Right hindlimb (tissue), 1 donor: ENCODE results near the gene CAPN1.
A peak's percentile ranks its signal among the peaks of the same experiment; 100 is the strongest.
"Not testable (repeated sequence)": the region's sequence is repeated elsewhere in the genome, so short reads cannot be mapped to it uniquely, and the experiment has no call there.

Experiments
- DNase-seq: peaks from one replicate; pipeline ENCODE4 v3.0.0-alpha.2; 2018

The CAPN1 gene

DNA sequence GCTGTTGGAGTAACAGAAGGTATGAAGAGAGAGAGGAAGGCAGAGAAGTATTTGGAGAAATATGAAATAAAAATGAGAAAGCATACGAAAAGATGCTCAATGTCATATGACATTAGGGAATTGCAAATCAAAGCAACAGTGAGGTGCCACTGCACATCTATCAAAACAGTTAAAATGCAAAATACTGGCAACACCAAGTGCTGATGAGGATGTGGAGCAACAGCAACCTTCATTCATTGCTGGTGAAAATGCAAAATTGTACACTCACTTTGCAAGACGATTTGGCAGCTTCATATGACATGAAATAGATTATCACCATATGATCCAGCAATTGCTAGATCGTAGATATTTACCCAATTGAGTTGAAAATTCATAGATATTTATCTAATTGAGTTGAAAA lies 21.1 kb upstream of the CAPN1 start:
- no peak for DNase-seq

- DNase-seq, result no peak
These were observed 18.0 kb upstream of the CAPN1 start for GRCh38 chr11:65163684-65164083.

GRCh38 chr11:65165410-65166317 lies 16.1 kb upstream of the CAPN1 start:
- no peak for DNase-seq

DNA sequence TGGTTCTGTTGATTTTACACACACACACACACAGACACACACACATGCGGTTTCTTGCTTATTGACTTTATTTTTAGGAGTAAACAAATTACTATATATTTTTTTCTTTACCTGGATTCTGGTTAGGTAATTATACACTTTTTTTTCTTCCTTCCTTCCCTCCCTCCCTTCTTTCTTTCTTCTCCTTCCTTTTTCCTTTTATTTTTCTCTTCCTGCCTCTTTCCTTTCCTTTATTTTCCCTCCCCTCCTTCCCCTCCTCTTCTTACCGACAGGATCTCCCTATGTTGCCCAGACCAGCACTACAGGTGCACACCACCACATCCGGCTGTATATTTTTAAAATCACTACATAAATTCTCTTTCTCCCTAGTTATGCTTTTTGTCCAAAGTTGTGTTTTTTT lies 14.8 kb upstream of the CAPN1 start:
- no peak for DNase-seq

DNA sequence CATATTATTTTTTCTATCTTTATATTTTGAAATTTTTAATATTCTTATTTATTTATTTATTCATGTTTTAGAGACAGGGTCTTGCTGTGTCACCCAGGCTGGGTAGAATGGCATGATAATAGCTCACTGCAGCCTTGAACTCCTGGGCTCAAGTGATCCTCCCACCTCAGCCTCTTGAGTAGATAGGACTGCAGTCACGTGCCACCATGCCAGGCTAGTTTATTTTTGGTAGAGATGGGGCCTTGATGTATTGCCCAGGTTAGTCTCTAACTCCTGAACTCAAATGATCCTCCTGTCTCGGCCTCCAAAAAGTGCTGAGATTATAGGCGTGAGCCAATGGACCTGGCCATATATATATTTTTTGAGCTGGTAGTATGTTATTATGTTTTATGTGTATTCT lies 14.1 kb upstream of the CAPN1 start:
- no peak for DNase-seq

DNA sequence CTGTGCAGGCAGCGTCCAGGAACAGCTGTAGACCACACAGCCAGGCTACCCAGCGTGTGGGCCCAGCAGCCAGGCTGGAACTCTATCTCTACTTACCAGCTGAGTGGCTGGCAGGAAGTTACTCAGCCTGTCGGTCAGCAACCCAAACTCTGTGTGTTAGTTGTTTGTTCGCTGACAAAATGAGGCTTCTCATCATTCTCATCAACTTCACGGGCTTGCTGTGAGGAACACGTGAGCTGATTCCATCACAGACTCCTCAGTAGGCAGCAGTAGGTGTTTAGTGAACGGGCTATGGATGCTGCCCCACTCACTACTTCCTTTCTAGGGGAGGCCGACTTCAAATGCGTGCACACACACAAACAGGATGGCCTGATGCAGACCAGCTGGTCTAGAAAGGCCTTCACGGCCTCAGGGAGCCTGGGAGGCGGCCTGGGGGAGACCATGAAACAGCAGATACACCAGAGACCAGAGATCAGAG lies 12.5 kb upstream of the CAPN1 start:
- DNase-seq, result no peak

DNA sequence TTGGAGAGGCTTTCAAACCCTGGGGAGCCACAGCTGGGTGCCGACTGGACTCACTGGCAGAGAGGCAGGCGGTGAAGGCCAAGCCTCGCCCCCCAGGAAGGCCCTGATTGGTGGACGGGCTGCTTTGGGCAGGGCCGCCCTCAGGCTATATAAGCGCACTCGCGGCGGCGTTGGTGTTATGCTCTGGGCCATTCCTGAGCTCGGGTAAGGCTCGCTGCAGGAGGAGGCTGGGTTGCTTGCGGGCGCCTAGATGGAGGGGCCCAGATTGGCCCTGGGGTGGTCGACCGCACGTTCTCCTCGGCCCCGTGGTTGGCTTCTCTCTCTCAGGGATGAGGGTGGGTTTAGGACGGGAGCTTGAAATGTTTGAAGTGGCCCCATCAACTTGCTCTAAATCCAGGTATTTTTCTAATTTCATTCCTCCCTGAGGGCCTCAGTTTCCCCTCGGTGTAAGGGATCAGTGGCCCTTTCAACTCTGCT lies 11.6 kb upstream of the CAPN1 start, which contains the start of gene SPDYC:
Gene SPDYC (plus strand): TSS at position 176 of the 477 bp plus-strand sequence. CDS start 1,125 bp downstream, outside the sequence.
- no peak for DNase-seq

- no peak for DNase-seq
These were observed 9.1 kb upstream of the CAPN1 start for GRCh38 chr11:65172600-65172999.

DNA sequence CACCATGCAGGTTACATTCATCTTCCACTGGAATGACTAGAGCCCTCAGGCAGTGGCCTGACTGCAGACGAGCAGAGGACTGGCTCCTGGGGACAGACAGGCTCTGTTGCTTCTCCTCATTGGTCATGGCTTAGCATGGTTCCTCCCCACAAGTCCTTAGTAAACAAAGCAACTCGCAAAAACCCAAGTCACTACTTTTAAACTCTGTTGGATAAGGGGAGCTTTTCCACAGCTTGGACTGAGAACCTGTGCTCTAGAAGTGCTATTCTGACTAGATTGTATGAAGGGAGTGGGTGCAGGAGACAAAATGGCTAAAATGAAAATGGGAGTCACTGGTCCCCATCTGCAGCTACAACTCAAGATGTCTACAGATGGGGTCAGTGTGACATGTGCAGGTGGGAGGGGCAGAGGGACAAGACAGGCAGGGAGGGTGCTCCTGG lies 7.1 kb upstream of the CAPN1 start:
- DNase-seq, result not testable (repeated sequence)

- DNase-seq, result peak; percentile 84
These were observed 705 bp upstream of the CAPN1 start for GRCh38 chr11:65180877-65181568.

DNA sequence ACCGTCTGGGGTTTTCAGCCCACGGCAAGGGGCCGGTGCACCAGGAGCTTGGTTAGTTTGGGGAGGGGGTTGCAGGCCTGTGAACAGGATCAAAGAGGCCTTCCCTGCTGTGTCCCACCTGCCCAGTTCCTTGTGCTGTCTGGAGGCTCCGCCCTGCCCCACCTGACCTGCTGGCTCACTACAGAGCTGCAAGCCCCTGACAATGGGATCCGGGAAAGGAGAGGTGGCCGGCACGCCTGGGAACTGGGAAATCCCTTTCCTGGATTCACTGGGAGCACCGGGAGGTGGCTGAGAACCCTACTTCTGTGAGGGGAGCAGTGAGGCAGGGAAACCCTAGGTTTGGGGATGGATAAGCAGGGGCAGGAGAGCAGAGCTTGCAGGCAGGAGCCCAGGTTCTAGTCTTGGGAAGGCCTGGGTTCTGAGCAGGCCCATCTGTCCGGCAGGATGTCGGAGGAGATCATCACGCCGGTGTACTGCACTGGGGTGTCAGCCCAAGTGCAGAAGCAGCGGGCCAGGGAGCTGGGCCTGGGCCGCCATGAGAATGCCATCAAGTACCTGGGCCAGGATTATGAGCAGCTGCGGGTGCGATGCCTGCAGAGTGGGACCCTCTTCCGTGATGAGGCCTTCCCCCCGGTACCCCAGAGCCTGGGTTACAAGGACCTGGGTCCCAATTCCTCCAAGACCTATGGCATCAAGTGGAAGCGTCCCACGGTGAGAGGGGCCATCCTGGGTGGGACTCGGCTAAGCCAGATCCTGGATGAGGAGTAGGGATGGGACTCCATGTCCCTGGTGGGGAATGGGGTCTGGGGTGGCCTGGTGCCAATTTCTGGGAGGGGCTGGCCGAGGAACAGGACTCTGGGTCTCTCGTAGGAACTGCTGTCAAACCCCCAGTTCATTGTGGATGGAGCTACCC lies 786 bp downstream of the CAPN1 start:
- peak; percentile 43 for DNase-seq

- no peak for DNase-seq
These were observed 1.6 kb downstream of the CAPN1 start for GRCh38 chr11:65183201-65183891.

GRCh38 chr11:65184146-65184545 lies 2.4 kb downstream of the CAPN1 start:
- no peak for DNase-seq

DNA sequence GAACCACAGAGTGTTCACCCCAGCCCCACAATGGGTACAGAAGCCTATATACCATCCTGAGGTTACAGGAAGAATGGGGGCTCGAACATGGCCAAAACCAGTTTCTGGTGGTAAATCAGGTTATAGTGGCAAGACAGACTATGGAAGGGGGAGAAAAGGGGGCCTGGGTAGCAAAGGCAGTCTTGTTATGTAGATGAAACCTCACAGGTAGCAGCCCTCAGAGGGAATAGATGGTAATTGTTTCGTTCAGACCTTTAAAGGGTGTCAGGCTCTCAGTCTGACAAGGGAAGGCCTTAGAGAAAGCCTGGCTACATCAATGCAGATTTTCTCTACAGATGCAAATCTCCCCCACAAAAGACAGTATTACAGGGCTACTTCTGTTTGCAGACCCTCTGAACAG lies 3.4 kb downstream of the CAPN1 start:
- DNase-seq, result no peak

DNA sequence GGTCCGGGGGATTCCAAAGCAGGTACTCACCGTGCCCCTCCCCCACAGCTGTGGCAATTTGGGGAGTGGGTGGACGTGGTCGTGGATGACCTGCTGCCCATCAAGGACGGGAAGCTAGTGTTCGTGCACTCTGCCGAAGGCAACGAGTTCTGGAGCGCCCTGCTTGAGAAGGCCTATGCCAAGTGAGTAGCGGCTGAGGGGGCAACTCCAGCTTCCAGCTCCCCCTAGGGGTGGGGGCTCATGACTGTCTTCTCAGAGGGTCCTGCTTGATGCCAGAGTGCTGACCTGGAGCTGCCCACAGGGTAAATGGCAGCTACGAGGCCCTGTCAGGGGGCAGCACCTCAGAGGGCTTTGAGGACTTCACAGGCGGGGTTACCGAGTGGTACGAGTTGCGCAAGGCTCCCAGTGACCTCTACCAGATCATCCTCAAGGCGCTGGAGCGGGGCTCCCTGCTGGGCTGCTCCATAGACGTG lies 4.2 kb downstream of the CAPN1 start:
- DNase-seq, result no peak

DNA sequence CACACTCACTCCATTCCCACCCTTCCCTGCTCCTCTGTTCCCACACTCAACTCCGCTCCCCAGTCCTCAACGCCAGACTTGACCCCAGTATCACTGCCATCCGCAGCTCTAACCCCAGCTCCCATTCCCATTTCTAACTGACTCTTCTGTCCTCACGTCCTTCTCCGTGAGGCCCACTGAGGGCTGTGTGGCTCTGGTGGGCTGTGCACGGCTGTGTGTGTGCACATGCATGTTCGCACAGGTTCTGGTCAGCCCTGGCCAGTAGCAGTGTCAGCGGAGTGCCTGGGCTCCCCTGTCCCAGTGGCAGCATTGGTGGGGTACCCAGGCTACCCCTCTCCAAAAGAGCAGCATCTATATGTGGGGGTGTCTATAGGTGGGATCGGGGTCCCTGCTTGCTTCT lies 5.0 kb downstream of the CAPN1 start:
- no peak for DNase-seq

- DNase-seq, result no peak
These were observed 5.5 kb downstream of the CAPN1 start for GRCh38 chr11:65187146-65187675.

GRCh38 chr11:65187971-65188461 lies 6.3 kb downstream of the CAPN1 start:
- no peak for DNase-seq

- DNase-seq, result no peak
These were observed 6.8 kb downstream of the CAPN1 start for GRCh38 chr11:65188486-65188885.

GRCh38 chr11:65189191-65189590 lies 7.5 kb downstream of the CAPN1 start:
- DNase-seq, result no peak

DNA sequence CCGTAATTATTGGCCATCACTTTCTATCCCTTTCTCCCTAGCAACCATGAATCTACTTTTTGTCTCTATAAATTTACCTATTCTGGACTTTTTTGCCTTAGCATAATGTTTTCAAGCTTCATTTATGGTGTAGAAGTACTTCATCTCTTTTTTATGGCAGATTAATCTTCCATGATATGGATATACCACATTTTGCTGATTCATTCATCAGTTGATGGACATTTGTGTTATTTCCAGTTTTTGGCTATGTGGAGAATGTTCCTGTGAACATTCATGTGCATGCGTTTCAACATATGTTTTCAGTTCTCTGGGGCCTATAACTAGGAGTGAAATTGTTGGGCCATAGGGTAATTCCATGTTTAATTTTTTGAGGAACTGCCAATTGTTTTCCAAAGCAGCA lies 12.8 kb downstream of the CAPN1 start:
- DNase-seq, result no peak
